Panc1 (cell line): ENCODE results near the gene PLD1.

Source experiments
- POLR2AphosphoS5 ChIP-seq: IDR thresholded peaks from 2 replicates; pipeline ENCODE4 v1.6.1; 2012; ENCODE audit warnings: mild to moderate bottlenecking, low read depth, low read length, moderate library complexity
- SIN3A ChIP-seq: IDR thresholded peaks from 2 replicates; pipeline ENCODE4 v1.6.1; 2012; ENCODE audit warnings: low read depth, mild to moderate bottlenecking, low read length, moderate library complexity, borderline replicate concordance; ENCODE audit not compliant: insufficient read depth
- TCF7L2 ChIP-seq: IDR thresholded peaks from 2 replicates; pipeline ENCODE4 v1.6.1; 2011; ENCODE audit warnings: mild to moderate bottlenecking, low read depth, low read length, inconsistent platforms
- TF ChIP-seq, protein P1 (sequence below): fragments of 450-650 bp; IDR thresholded peaks from 2 replicates; pipeline ENCODE4 v1.5.1; 2017; ENCODE audit warnings: mild to moderate bottlenecking
- TF ChIP-seq, protein P2 (sequence below), 2 experiments: IDR thresholded peaks; 2 replicates each; pipeline ENCODE4 v1.6.1; 2011 to 2012; ENCODE audit warnings: low read depth in 2 of 2, control low read depth in 1 of 2, low read length in 1 of 2, mild to moderate bottlenecking in 1 of 2, moderate library complexity in 1 of 2; ENCODE audit not compliant: insufficient read depth in 1 of 2

DNA sequence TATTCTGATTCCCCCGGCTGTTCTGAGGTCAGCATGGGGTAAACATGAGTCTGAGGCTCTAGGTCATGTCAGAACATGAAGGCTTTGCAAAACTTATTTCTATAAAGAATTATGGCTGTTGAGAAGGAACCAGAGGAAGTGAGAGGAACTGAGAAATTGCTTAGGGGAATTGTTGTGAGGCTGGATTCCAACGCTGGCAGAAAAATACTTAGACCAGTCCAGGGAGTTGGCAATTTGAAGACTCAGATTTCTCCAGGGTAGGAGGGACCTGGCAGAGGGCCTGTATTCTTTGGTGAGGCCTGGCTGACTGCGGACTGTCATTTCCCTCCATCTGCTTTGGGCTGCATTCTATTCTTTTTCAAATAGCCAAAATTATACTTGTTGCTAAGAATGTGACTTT is 155.5 kb downstream of the PLD1 start:
- TF ChIP-seq POLR2AphosphoS5 (no peak), SIN3A (no peak), TCF7L2 (no peak)
- TF ChIP-seq, protein P1, sequence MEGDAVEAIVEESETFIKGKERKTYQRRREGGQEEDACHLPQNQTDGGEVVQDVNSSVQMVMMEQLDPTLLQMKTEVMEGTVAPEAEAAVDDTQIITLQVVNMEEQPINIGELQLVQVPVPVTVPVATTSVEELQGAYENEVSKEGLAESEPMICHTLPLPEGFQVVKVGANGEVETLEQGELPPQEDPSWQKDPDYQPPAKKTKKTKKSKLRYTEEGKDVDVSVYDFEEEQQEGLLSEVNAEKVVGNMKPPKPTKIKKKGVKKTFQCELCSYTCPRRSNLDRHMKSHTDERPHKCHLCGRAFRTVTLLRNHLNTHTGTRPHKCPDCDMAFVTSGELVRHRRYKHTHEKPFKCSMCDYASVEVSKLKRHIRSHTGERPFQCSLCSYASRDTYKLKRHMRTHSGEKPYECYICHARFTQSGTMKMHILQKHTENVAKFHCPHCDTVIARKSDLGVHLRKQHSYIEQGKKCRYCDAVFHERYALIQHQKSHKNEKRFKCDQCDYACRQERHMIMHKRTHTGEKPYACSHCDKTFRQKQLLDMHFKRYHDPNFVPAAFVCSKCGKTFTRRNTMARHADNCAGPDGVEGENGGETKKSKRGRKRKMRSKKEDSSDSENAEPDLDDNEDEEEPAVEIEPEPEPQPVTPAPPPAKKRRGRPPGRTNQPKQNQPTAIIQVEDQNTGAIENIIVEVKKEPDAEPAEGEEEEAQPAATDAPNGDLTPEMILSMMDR, result no peak
- TF ChIP-seq, protein P2, sequence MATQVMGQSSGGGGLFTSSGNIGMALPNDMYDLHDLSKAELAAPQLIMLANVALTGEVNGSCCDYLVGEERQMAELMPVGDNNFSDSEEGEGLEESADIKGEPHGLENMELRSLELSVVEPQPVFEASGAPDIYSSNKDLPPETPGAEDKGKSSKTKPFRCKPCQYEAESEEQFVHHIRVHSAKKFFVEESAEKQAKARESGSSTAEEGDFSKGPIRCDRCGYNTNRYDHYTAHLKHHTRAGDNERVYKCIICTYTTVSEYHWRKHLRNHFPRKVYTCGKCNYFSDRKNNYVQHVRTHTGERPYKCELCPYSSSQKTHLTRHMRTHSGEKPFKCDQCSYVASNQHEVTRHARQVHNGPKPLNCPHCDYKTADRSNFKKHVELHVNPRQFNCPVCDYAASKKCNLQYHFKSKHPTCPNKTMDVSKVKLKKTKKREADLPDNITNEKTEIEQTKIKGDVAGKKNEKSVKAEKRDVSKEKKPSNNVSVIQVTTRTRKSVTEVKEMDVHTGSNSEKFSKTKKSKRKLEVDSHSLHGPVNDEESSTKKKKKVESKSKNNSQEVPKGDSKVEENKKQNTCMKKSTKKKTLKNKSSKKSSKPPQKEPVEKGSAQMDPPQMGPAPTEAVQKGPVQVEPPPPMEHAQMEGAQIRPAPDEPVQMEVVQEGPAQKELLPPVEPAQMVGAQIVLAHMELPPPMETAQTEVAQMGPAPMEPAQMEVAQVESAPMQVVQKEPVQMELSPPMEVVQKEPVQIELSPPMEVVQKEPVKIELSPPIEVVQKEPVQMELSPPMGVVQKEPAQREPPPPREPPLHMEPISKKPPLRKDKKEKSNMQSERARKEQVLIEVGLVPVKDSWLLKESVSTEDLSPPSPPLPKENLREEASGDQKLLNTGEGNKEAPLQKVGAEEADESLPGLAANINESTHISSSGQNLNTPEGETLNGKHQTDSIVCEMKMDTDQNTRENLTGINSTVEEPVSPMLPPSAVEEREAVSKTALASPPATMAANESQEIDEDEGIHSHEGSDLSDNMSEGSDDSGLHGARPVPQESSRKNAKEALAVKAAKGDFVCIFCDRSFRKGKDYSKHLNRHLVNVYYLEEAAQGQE (IDR thresholded peaks at IDR 0.05; ENCODE audit: insufficient read depth in 1 of 2, low read depth in 2 of 2, low read length in 1 of 2), result no peak
